GM20431 (cell line): ENCODE measurements around the gene SLC5A11.

ENCODE experiments used
- in situ Hi-C: fragments of 300-500 bp; cut with MseI, MboI; formaldehyde crosslinking; loops from one replicate; pipeline ENCODE4 v1.15.0; 2020; ENCODE audit warnings: low sequenced_read_pairs; ENCODE audit not compliant: unreplicated experiment

The SLC5A11 gene

DNA sequence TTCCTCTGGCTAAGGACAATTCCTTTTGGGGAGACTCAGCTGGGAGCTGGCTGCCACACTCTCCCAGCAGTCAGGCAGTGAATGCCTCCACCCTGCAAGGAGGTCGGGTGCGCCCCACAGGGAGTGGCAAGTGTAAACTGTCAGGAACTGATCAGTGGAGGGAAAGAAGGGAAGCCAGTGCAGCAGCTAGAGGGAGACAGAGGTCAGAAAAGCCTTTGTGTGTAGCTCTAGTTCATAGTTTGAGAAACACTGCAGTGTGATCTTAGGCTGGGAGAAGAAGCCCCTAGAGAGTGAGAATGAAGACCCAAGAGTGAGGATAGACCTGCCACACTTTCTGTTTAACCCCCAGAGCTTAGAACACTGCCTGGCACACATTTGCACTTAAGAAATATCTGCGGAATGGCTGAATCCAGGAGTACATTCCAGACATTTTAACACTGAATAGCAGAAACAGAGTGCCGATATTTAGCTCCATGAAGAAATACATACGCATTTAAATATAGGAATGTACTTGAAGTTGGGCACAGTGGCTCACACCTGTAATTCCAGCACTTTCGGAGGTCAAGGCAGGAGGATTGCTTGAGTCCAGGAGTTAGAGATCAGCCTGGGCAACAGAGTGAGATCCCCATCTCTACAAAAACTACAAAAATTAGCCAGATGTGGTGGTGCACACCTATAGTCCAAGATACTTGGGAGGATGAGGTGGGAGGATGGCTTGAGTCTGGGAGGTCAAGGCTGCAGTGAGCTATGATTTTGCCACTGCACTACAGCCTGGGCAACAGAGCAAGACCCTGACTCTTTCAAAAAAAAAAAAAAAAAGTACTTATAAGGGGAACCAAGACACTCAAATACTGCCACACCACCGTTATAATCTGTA is 11.1 kb upstream of the SLC5A11 start:
- in situ Hi-C loops: loop anchor here (25.0 kb wide), 1 partner anchor 253 kb away; no protein-coding TSS in a partner anchor

DNA sequence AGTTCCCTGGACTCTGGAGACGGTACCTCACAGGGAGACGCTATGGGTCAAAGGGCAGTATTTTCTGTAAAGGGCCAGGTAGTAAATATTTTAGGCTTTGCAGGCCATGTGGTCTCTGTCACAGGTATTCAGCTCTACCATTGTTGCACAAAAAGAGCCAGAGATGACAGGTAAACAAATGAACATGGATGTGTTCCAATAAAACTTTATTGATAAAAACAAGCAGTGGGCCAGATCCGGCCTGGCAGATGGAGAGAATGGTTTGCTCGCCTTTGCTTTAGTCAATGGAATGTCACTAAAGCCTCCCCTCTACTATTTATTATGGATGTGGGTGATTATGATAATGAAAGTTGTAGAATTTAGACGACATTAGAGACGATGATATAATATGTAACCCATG is 8.9 kb upstream of the SLC5A11 start:
- in situ Hi-C loops: loop anchor here (25.0 kb wide), 1 partner anchor 250 kb away; no protein-coding TSS in a partner anchor

DNA sequence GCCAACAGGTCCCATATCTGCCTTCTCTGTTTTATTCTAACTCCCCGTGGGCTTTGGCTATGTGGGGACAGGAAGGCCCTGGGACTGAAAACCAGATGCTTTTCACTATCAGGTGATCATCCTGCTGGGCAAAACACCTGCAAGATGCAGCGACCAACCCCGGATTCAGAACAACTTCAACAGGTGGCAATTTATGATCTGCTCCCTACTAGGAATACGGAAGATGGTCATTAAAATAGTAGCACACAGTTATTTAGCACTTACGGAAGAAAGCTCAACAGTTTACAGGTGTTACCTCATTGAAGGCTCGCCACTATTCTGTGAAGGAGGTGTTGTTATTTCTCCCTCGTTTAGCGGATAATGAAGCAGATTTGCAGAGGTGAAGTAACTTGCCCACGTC is 7.8 kb upstream of the SLC5A11 start:
- in situ Hi-C loops: loop anchor here (25.0 kb wide), 1 partner anchor 249 kb away; no protein-coding TSS in a partner anchor

DNA sequence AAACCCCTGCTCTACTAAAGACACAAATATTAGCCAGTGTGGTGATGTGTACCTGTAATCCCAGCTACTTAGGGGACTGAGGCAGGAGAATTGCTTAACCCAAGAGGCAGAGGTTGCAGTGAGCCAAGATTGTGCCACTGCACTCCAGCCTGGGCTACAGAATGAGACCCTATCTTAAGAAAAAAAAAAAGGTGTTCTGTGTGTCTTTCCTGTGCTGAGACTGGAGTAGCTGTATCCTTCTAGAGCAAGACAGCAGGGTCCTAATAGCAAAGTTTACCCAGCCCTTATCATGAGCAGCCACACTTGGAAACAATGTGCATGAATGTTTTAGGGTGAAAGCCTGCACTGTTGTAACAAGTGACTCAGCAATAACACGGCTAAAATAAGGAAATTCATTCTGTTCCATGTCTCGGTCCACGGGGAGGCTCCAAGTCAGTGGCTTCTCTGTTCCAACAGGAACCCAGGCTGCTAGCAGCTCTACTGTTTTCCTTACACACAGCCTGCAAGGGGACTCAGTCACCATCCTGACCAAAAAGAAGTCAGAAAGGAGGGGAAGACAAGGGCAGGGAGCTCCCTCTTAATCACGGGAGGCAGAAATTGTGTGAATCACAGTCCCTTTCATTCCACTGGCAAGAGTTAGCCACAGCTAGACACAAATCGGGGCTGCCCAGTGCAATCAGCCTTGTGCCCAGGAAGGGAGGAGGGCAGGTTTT is 7.1 kb upstream of the SLC5A11 start:
- in situ Hi-C loops: loop anchor here (25.0 kb wide), 1 partner anchor 249 kb away; no protein-coding TSS in a partner anchor

DNA sequence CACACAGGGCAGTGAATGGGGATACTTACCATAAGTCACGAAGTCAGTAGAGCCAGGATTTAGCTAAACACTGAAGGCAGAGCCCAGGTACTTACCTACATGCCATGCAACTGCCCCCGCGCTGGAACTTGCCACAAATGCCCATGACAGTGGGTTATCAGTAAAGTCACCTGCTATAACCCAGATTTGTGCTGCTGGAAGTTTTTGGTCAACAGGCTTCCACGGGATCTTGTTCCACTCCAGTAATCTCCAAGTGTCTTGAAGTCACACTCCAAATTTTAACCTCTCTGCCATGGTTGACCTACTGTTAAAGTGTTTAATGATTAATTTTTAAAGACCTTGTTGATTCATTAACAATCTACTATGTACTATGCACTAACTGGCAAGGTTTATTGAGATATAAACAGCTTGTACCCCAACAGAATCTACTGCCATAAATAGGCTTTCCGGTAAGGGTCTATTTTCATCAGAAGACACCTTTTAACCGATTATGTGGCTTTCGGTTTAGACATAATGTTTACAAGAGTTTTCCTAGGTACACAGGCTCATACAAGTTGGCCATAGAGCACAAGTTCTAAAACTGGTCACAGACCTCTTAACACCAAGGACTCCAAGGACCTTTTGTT is 6.3 kb upstream of the SLC5A11 start:
- in situ Hi-C loops: loop anchor here (25.0 kb wide), 1 partner anchor 248 kb away; no protein-coding TSS in a partner anchor

DNA sequence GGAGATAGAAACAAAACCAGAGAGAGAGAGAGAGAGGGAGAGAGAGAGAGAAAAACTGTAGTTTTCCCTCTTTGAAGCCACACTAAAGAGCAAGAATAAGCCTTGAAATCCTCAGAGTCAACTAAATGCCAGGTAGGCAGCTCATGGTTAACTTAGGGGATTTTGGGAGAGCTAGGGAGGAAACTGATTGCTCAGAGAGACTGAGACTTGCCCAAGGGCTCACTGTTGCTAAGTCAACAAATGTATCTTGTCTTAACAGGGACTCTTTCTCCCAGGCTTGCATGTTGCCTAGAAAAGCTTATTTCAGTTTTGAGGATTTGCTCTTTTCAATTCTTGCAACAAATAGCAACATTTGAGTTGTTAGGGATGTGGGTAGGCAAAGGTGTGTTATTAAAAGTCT is 4.5 kb upstream of the SLC5A11 start:
- in situ Hi-C loops: loop anchor here (25.0 kb wide), 1 partner anchor 246 kb away; no protein-coding TSS in a partner anchor

DNA sequence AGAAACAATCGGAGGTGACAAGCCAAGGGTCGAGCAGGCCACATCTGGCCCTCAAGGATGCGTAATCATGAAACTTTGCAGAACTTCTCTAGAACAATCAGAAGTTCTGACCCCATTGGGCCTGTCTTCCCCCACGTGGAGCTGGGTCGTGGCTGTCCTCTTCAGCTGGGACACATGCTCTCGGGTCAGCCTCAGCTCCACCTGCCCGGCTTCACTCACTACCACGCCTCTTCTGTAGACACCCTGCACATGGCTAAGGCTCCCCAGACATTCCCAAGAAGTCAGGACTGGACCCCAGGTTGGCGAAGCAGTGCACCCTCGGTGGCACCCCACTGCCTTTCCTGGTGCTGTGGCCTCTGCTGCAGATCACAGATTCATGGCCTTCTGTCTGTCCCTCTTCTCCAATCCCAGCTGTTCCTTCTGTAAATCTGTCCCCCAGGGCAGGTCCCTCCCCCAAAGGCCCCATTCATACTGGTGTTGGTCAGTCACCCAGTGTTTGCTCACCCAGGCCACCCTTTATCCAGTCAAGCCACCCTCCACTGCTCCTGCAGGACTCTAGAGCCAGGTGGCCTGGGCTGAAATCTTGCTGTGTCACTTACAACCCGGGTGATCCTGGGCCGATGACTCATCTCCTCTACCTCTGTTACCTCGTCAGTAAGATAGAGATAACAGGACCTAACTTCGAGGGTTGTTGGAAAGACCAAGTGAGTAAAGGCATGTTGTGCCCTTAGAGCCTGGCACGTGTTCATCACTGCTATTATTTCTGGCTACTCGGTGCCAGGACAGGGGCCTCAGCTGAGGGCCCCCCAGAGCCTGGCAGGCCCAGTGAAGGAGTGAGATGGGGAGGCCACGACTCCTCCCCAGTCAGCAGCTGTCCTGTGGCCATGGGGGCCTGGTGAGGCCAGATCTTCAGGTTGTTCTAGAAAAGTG is 1.4 kb upstream of the SLC5A11 start:
- in situ Hi-C loops: loop anchor here (25.0 kb wide), 1 partner anchor 243 kb away; no protein-coding TSS in a partner anchor

DNA sequence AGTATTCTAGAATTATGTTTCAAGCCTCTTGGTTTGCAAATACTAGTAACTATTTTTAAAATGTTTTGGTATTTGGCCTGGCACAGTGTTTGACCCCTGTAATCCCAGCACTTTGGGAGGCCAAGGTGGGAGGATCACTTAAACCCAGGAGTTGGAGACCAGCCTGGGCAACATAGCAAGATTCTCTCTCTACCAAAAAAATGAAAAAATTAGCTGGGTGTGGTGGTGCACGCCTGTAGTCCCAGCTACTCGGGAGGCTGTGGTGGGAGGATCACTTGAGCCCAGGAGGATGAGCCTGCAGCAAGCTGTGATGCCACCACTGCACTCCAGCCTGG is 765 bp upstream of the SLC5A11 start:
- in situ Hi-C loops: loop anchor here (25.0 kb wide), 1 partner anchor 242 kb away; no protein-coding TSS in a partner anchor

DNA sequence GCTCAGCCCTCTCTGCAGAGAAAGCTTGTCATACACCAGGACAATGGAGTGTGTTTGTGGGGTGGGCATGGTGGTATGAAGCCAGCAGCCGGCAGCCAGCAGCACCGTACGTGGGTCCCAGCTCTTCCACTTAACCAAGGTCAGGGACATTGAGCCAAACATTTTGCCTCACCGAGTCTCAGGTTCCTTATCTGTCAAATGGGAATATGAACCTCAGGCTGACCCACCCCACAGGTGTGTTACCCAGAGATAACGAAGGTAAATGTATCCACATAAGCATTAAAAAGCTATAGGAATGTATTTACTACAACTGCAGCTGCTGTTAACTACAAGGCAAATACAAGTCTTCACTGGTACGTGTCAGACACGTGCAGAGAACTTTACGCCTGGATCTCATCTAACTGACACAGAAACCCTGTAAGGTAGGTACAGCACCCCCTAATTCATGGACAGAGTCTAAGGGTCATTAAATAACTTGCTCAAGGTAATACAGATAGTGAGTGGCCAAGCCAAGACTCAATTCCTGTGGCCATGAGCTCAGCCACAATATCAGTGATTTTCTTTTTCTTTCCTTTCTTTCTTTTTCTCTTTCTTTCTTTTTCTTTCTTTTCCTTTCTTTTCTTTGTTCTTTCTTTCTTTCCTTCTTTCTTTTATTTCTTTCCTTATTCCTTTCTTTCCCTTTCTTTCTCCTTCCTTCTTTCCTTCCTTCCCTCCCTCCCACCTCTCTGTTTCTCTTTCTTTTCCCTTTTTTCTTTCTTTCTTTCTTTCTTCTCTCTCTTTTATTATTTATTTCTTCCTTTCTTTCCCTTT is 990 bp downstream of the SLC5A11 start:
- in situ Hi-C loops: loop anchor here (25.0 kb wide), 1 partner anchor 241 kb away; no protein-coding TSS in a partner anchor

DNA sequence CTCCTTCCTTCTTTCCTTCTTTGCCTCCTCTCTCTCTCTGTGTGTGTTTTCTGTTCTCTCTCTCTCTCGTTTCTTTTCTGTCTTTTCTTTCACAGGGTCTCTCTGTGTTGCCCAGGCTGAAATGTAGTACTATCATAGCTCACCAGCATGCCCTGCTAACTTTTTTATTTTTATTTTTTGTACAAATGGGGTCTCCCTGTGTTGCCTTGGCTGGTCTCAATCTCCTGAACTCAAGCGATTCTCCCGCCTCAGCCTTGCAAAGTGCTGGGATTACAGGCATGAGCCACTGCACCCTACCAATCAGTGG is 1.5 kb downstream of the SLC5A11 start:
- in situ Hi-C loops: loop anchor here (25.0 kb wide), 1 partner anchor 240 kb away; no protein-coding TSS in a partner anchor

DNA sequence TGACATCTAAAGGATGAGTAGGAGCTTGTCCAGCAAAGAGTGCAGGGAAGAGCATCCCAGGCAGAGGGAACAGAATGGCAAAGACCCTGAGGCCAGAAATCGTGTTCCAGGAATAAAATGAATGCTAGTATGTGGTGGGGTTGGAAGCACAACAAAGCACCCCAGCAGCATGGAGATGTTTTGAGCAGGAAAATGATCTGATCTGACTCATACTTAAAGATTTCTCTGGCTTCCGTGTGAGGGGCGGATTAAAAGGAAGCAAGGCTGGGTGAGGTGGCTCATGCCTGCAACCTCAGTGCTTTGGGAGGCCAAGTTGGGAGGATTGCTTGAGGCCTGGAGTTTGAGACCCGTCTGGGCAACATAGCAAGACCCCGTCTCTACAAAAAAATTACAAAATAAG is 2.3 kb downstream of the SLC5A11 start:
- in situ Hi-C loops: loop anchor here (25.0 kb wide), 1 partner anchor 239 kb away; no protein-coding TSS in a partner anchor

DNA sequence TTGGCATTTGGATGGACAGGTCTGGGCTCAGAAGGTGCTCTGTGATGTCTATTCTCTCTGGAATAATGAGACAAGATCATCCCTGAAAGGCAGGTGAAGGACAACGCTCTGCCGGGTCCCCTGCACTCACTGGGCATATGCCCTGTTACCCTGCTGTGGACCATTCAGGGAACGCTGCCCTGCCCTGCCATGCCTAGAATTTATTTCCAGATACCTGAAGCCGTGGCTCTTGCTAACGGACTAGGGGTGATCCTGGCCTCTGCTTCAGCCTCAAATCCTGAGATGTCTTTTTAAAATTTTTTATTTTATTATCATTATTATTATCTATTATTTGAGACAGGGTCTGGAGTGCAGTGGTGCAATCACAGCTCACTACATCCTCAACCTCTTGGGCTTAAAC is 3.9 kb downstream of the SLC5A11 start:
- in situ Hi-C loops: loop anchor here (25.0 kb wide), 1 partner anchor 238 kb away; no protein-coding TSS in a partner anchor

DNA sequence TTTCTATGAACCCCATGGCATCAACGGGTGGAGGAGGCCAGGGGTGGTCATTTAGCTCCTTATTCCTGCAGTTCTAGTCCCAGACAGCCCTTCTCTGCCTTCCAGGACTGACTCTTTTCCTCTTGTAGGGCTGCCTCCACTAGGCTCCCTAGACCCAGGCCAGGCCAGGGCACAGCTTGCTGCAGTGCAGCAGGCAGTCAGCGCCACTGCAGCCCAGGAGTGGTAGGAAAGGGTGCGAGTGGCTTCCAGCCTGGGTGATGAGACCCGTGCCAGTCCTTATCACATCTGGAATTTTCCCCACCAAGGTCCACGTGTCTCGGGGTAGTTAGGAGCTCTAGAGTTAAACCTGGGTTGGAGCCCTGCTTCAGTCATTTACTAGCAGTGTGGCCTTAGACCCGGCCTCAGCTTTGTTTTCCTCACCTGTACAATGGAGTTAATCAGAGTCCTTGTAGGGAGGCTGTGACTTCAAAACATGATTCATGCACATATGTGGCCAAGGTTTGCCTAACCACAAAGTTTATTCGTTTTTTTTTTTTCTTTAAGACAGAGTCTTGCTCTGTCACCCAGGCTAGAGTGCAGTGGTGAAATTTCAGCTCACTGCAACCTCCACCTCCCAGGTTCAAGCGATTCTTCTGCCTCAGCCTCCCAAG is 4.7 kb downstream of the SLC5A11 start:
- in situ Hi-C loops: no loop called here

DNA sequence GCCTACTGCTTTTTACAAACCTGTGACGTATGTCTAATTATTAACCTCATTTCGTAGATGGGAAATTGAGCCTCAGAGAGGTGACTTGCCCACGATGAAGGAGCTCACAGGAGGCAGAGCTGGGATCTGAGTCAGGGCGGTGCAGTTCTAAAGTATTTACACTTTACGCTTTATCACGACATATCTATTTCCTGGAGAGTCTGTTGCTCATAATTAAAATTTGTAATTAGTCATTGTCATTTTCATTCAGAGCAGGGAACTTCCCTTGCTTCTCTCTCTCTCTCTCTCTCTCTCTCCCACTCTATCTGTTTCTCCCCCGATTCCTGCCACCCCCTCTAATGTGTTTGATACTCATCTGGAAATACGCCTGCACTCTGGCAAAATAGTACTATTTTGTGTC is 5.9 kb downstream of the SLC5A11 start:
- in situ Hi-C loops: no loop called here

DNA sequence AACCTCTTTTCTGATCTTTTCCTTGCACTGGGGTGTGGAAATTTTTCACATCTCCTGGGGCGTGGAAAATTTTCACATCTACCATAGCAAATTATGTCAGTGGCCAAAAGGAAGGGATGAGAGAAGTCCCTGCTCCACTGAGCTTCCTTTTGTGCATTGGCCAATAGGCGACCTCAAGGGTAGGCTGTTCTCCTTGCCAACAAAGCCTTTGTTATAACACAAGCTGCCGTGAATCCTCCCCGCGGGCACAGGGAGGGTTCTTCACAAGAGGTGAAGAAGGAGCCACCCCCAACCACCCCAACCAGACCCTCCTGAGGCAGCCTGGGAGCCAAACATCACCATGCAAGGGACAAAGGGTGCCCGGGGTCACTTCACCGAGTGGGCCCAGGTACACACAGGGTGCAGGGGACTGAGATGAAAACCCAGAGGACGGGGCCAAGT is 6.5 kb downstream of the SLC5A11 start:
- in situ Hi-C loops: no loop called here

DNA sequence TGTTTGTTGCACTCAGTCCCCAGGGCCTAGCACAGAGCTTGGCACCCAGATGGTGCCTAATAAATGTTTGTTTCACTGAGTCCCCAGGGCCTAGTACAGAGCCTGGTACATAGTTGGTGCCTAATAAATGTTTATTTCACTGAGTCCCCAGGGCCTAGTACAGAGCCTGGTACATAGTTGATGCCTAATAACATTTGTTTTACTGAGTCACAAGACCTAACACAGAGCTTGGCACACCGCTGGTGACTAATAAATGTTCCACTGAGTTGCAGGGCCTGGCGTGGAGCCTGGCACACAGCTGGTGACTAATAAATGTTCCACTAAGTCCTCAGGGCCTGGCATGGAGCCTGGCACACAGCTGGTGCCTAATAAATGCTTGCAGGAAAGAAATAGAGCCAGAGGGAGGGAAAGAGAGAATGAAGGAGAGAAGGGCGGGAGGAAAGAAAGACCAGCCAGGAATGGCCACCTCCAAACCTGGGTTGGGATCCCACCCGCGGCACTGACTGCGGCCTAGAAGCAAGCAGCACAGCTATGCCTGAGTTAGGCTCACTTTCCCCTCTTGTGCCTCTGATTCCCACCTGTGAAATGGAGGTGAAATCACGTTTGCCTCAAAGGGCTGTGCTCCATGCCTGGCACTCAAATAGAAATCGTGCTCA is 7.5 kb downstream of the SLC5A11 start:
- in situ Hi-C loops: no loop called here

DNA sequence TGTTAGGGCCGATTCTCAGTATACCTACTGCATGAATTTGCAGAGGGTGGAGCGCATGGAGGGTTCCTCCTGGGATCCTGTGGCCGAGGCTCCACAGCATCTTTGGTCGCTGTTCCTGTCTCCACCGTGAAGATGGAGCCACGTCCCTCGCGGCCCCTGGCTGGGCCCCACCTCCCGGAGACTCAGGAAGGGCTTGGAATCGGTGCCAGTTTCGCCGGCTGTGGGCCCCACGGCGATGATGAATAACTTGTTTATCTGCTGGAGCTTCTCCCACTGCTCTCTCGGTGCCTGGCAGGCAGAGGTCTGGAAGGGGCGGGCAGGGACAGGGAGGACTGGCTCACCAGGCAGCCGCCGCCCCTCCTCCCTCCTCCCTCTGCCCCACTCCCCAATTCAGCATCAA is 8.1 kb downstream of the SLC5A11 start:
- in situ Hi-C loops: no loop called here
